ENCODE measurements around the gene SLC16A5.

GRCh38 chr17:75049057-75049456 is 38.7 kb upstream of the SLC16A5 start:
- no peak for TF ChIP-seq CTCF (IDR thresholded peaks at IDR 0.05)
- no peak for TF ChIP-seq POLR2A (IDR thresholded peaks at IDR 0.05)
